ENCODE measurements around the gene B3GAT3.

The B3GAT3 gene

DNA sequence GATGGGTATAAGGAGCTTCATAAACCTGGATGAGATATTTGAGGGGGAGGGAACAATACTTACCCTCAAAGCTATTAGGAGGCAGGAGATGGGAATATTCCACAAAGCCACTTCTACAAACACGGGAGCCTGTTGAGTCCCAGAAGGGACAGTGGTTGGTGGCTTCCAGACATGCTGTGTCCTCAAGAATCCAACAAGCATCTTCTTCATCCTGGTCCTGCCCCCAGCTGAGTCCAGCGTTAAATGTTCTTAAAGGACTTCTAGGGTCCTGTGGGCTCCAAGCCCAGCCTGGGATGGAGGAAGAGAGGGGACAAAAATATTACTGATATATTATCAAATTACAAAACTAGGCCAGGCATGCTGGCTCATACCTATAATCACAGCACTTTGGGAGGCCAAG is 45.7 kb upstream of the B3GAT3 start:
- Histone ChIP-seq H3K36me3 (ENCODE audit: control insufficient read depth, low read length) (peaks cover 74% of the 10 kb centered on the region), H3K4me3 (ENCODE audit: low read length) (peak overlapping the region; percentile 98), H3K4me1 (ENCODE audit: control insufficient read depth, low read length) (peaks cover 54% of the 10 kb centered on the region), H4K20me1 (ENCODE audit: control insufficient read depth, insufficient read depth, low read depth, low read length) (peaks cover 12% of the 10 kb centered on the region), H3K27me3 (ENCODE audit: control insufficient read depth, low read length) (no peaks in the 10 kb centered on the region), H3K79me2 (ENCODE audit: control insufficient read depth, low read length) (peaks cover 87% of the 10 kb centered on the region), H3F3A (ENCODE audit: control insufficient read depth, insufficient read depth) (peaks cover 52% of the 10 kb centered on the region), H3K9me2 (replicated peaks; ENCODE audit: control insufficient read depth, low read length) (no peaks in the 10 kb centered on the region), H3K27ac (ENCODE audit: low read depth, low read length) (peak overlapping the region; percentile 92), H3K4me2 (ENCODE audit: low read length) (peak overlapping the region; percentile 99), H3K9me3 (ENCODE audit: control insufficient read depth, insufficient read depth, low read length) (no peaks in the 10 kb centered on the region)
- no peak for TF ChIP-seq EZH2phosphoT487 (IDR thresholded peaks at IDR 0.05; ENCODE audit: borderline replicate concordance, low read length)
- TF ChIP-seq, protein P1, sequence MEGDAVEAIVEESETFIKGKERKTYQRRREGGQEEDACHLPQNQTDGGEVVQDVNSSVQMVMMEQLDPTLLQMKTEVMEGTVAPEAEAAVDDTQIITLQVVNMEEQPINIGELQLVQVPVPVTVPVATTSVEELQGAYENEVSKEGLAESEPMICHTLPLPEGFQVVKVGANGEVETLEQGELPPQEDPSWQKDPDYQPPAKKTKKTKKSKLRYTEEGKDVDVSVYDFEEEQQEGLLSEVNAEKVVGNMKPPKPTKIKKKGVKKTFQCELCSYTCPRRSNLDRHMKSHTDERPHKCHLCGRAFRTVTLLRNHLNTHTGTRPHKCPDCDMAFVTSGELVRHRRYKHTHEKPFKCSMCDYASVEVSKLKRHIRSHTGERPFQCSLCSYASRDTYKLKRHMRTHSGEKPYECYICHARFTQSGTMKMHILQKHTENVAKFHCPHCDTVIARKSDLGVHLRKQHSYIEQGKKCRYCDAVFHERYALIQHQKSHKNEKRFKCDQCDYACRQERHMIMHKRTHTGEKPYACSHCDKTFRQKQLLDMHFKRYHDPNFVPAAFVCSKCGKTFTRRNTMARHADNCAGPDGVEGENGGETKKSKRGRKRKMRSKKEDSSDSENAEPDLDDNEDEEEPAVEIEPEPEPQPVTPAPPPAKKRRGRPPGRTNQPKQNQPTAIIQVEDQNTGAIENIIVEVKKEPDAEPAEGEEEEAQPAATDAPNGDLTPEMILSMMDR (IDR thresholded peaks at IDR 0.05; ENCODE audit: low read depth, low read length, poor library complexity, severe bottlenecking), result no peak

DNA sequence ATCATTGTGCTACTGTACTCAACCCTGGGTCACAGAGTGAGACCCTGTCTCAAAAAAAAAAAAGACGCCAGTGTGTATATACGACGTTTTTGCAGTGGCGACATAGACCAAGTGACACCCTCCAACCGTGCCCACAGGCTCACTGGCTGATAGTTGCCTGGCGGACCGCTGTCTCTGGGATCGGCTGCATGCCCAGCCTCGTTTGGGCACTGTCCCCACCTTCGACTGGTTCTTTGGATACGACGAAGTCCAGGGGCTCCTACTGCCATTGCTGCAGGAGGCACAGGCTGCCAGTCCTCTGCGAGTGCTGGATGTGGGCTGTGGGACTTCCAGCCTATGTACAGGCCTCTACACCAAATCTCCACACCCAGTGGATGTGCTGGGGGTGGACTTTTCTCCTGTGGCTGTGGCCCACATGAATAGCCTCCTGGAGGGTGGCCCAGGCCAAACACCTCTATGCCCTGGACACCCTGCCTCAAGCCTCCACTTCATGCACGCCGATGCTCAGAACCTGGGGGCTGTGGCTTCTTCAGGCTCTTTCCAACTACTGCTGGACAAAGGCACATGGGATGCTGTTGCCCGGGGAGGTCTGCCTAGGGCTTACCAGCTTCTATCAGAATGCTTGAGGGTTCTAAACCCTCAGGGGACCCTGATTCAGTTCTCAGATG is 44.6 kb upstream of the B3GAT3 start:
- Histone ChIP-seq H3K27me3 (ENCODE audit: control insufficient read depth, low read length) (no peaks in the 10 kb centered on the region), H3K79me2 (ENCODE audit: control insufficient read depth, low read length) (peaks cover 80% of the 10 kb centered on the region), H4K20me1 (ENCODE audit: control insufficient read depth, insufficient read depth, low read depth, low read length) (peaks cover 12% of the 10 kb centered on the region), H3K4me3 (ENCODE audit: low read length) (peak overlapping the region; percentile 98), H3K36me3 (ENCODE audit: control insufficient read depth, low read length) (peaks cover 72% of the 10 kb centered on the region), H3K27ac (ENCODE audit: low read depth, low read length) (peak overlapping the region; percentile 92), H3K9me2 (replicated peaks; ENCODE audit: control insufficient read depth, low read length) (no peaks in the 10 kb centered on the region), H3K4me1 (ENCODE audit: control insufficient read depth, low read length) (peaks cover 53% of the 10 kb centered on the region), H3K9me3 (ENCODE audit: control insufficient read depth, insufficient read depth, low read length) (no peaks in the 10 kb centered on the region), H3K4me2 (ENCODE audit: low read length) (peak overlapping the region; percentile 99), H3F3A (ENCODE audit: control insufficient read depth, insufficient read depth) (peaks cover 52% of the 10 kb centered on the region)
- TF ChIP-seq, protein P1 (IDR thresholded peaks at IDR 0.05; ENCODE audit: low read depth, low read length, poor library complexity, severe bottlenecking), result no peak
- no peak for TF ChIP-seq EZH2phosphoT487 (IDR thresholded peaks at IDR 0.05; ENCODE audit: borderline replicate concordance, low read length)

DNA sequence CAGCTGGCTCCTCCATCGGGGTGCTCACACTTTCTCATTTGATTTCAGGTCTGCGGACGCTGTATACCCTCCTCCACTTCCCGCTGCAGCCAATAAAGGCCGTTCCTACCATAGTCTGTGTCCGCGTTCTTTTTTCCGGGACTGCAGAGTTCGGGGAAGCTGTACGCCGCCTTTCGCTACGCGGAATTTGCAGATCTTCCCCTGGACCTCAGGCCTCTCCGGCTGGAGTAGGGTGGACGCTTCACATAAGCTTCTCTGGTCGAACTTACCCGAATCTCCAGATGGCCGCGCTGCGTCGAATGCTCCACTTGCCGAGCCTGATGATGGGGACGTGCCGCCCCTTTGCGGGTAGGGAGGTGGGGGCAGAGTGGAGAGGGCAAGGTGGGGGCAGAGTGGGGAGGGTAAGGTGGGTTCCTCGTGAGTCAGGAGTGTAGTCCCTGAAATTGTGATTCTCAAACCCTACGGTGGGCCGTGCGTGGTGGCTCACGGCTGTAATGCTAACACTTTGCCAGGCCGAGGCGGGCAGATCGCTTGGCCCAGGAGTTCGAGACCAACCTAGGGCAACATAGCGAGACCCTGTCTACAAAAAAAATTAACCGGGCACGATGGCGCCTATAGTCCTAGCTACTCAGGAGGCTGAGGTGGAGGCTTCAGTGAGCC is 43.9 kb upstream of the B3GAT3 start:
- TF ChIP-seq, protein P1 (IDR thresholded peaks at IDR 0.05; ENCODE audit: low read depth, low read length, poor library complexity, severe bottlenecking), result no peak
- no peak for TF ChIP-seq EZH2phosphoT487 (IDR thresholded peaks at IDR 0.05; ENCODE audit: borderline replicate concordance, low read length)
- Histone ChIP-seq H3K4me3 (ENCODE audit: low read length) (peak overlapping the region; percentile 98), H3K79me2 (ENCODE audit: control insufficient read depth, low read length) (peaks cover 73% of the 10 kb centered on the region), H3K9me3 (ENCODE audit: control insufficient read depth, insufficient read depth, low read length) (no peaks in the 10 kb centered on the region), H4K20me1 (ENCODE audit: control insufficient read depth, insufficient read depth, low read depth, low read length) (peaks cover 12% of the 10 kb centered on the region), H3K4me1 (ENCODE audit: control insufficient read depth, low read length) (peaks cover 48% of the 10 kb centered on the region), H3K27ac (ENCODE audit: low read depth, low read length) (peak overlapping the region; percentile 92), H3K9me2 (replicated peaks; ENCODE audit: control insufficient read depth, low read length) (no peaks in the 10 kb centered on the region), H3K36me3 (ENCODE audit: control insufficient read depth, low read length) (peaks cover 69% of the 10 kb centered on the region), H3F3A (ENCODE audit: control insufficient read depth, insufficient read depth) (peaks cover 48% of the 10 kb centered on the region), H3K4me2 (ENCODE audit: low read length) (peak overlapping the region; percentile 99), H3K27me3 (ENCODE audit: control insufficient read depth, low read length) (no peaks in the 10 kb centered on the region)
